GM21367 (cell line): ENCODE data around the gene COQ3.

Experiments used
- ATAC-seq: cut with Tn5 transposase; IDR thresholded peaks from one replicate; pipeline ENCODE4 v1.9.1; 2021; ENCODE audit not compliant: unreplicated experiment

The COQ3 gene

GRCh38 chr6:99393698-99394531 lies at the start of gene COQ3:
COQ3 (minus strand) TSS chr6:99394195; CDS start chr6:99394179, 16 bp downstream.
- ATAC-seq = peak; percentile 73

DNA sequence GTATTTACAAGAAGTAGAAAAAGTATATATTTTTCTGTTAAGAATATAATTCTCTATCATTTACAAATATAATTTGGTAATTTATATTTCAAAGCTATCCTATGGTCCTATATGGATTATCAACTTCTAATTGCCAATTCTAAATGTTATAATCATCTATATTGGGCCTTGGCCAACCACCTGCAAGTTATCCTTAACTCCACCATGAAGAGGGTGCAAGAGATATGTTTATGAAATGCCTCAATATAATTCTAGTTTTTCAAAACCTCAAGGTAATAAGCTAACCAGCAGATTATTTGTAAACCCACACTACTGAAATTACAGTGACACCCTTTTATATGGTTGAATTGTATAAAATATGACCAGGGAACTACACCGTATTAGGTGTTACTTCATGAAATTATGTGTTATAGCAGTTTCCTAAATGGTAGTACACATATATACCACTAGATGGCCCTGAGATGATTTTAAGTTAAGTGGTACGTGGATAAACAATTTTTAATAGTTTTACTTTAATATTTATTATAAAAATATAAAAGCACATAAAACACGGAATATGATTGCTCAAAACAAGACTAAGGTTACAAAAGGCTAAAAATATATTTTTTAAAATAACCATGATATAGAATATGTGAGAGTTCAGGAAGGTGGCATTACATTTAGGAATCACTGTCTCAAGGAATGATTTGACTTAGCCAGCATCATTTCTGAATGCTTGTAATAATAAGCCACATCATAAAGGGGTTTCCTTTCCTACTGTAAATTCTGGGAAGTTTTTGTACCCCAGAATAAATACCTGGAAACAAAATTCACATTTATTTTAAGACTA lies 40.9 kb upstream of the COQ3 start:
- peak; percentile 79 for ATAC-seq

DNA sequence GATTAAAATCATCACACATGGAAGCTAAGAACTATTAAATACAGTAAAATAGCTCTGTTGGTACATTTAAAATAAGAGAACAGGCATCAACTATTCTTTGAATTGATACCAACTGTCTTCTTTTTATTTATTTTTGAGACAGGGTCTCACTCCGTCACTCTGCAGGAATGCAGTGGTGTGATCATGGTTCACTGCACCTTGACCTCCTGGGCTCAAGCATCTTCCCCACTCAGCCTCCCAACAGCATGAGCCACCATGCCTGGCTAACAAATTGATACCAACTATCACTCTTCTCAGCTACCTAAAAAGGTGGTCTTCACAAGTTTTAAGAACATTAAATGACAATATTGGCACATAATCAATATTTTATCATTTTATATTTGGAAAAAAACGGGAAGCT lies 38.9 kb upstream of the COQ3 start:
- no peak for ATAC-seq

DNA sequence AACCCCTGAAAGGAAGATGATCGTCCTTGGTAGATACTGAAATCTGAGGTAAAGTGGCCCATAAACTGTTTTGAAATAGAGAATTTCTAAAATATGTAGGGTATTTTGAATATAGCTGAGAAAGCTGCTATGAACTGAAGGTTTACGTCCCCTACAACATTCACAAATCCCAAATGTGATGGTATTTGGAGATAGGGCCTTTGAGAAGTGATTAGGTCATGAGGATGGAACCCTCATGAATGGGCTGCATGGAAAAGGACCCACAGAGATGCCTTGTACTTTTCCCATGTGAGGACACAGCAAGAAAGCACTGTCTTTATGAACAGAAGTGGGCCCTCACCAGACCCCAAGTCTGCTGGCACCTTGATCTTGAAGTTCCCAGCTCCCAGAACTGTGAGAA lies 37.9 kb upstream of the COQ3 start:
- ATAC-seq = no peak

GRCh38 chr6:99427988-99428387 lies 34.0 kb upstream of the COQ3 start:
- ATAC-seq = no peak

GRCh38 chr6:99426451-99426757 lies 32.4 kb upstream of the COQ3 start:
- no peak for ATAC-seq

GRCh38 chr6:99425647-99426450 lies 31.9 kb upstream of the COQ3 start:
- ATAC-seq = peak; percentile 40

- ATAC-seq = peak; percentile 82
Observed at GRCh38 chr6:99424761-99425646, 31.0 kb upstream of the COQ3 start, which contains the start of gene PNISR. PNISR (minus strand) TSS chr6:99425308; CDS start chr6:99414659, 10,649 bp downstream.

- ATAC-seq = no peak
Observed at GRCh38 chr6:99424022-99424421, 30.0 kb upstream of the COQ3 start.

DNA sequence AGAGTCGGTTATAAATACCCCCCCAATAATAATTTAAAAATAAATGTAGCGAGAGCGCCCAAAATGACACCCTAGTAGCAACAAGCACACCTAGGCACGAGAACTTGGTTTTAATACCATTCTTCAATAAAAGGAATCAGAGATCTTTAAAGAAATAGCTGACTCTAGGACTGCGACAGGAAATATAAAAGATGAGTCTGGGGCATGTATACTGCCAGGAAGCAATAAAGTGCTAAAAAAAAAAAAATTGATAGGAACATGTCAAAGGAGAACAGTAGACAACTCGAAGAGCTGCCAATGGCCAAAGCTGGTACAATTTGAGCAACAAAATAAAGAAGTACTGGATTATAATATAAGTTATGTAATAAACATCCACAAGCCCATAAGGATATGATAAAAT lies 28.9 kb upstream of the COQ3 start:
- no peak for ATAC-seq

DNA sequence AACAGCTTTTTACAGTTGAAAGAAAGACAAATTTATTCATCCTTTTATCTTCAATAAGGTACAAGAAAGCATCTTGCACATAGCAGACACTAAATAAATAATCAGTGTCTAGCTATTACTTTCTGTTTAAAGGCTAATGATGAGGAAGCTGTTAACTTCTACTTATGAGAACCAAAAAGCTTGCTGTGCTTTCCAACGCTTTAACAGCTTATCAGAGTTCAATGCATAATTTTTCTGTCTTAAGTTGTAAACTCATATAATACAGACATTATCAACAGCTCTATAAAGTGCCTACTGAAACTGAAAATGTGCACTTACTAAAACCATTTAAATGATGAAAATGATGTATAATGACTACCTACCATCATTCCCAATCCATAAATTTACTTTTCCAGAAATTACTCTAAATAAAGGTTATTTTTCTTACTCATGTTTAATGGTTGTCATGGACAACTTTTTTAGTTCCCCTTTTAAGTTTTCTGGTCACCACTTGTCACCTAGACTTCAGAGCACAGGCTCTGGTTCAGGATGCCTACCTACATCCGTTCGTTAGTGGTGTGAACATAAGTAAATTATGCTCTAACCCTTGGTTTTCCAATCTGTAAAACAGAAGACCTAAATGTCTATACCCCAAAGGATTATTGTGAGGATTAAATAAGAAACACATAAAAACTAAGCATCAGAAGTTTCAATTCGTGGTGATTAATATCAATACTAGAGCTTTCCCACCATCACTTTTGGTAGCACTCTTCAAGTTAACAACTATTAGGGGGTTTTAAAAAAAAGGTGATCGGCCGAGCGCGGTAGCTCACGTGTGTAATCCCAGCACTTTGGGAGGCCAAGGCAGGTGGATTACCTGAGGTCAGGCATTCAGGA lies 23.1 kb upstream of the COQ3 start:
- peak; percentile 87 for ATAC-seq

GRCh38 chr6:99416226-99416625 lies 22.2 kb upstream of the COQ3 start:
- ATAC-seq = no peak

DNA sequence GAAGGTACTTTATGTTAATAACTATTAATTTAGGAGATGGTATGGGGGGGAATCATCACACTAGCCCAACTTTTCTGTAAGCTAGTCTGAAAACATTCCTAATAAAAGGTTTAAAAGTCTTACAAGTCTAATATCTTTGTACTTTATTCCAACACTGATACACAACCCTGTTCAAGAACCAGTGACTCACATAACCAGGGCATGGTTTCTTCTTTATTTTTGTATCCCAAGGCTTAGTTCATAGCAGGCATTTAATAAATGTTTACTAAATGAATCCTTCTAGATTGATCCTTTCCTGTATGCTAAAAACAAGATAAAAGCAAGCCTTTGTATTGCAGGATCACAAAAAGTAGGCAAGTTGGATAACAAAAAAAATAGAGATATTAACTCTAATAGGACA lies 21.5 kb upstream of the COQ3 start:
- no peak for ATAC-seq

DNA sequence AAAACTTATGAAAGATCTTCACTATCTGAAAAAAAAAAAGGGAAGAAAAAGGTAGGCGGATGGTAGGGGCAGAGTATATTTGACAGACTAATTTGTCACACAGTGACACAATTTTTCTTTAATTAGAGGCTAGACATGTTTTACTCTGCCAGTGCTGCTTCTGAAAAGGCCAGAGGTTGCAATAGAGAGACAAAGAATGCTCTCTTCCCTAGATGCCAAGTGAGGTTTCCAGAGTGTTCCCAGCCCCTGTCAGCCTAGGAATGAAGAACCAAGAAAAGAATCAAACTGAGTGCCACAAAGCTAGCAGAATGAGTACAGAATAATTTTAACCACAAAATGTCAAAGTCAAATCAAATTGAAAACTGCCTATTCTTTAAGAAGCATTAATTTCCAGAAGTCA lies 18.1 kb upstream of the COQ3 start:
- ATAC-seq = no peak

- no peak for ATAC-seq
Observed at GRCh38 chr6:99409672-99410071, 15.7 kb upstream of the COQ3 start.

GRCh38 chr6:99407076-99407475 lies 13.1 kb upstream of the COQ3 start:
- ATAC-seq = no peak

- ATAC-seq = no peak
Observed at GRCh38 chr6:99402448-99402847, 8.5 kb upstream of the COQ3 start.

DNA sequence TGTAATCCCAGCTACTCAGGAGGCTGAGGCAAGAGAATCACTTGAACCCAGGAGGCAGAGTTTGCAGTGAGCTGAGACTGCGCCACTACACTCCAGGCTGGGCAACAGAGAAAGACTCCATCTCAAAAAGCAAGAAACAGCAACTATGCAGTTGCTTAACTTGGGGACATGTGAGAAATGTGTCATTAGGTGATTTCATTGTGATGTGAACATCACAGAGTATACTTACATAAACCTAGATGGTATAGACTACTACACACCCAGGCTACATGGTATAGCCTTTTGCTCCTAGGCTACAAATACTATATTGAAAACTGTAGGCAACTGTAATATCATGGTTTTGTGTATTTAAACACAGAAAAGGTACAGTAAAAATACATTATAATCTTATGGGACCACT lies 3.3 kb upstream of the COQ3 start:
- ATAC-seq = no peak

DNA sequence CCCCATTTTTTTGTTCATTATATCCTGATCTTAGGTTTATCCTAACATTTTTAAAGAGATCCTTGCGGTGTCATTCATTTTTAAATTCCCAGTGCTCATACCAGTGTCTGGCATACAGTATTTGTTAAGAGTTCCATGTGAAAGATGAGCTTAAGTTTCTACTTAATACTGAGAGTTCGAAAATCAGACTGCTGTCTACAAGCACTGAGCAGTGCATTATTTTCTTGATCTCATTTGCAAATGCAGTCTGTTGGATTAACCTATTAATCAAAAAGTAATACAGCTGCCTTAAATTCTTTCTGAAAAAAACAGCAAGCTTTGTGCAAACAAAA lies 663 bp downstream of the COQ3 start:
- ATAC-seq = peak; percentile 22

DNA sequence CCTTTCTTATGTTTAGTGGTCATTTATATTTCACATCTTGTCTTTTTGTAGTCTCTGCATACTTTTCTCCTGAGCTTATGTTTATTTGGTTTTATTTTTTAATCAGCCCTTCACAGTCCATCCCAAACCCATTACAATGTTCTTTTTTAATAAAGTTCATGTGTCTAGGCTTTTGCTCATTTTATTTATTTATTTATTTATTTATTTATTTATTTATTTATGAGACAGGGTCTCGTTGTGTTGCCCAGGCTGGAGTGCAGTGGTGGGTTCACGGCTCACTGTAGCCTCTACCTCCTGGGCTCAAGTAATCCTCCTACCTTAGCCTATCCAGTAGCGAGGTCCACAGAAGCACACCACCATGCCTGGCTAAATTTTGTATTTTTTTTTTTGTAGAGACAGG lies 3.1 kb downstream of the COQ3 start:
- ATAC-seq = no peak
